Heart left ventricle (tissue), 16 donors: ENCODE data around the gene ADAM8. TPM values are rescaled to one million over a fixed set of nuclear protein-coding genes. Genes with fewer than 3 reads are reported as not detected.
A peak's percentile ranks its signal among the peaks of the same experiment; 100 is the strongest.

ENCODE experiments used
- ATAC-seq, 4 donors: fragments of 200-7000 bp; cut with Tn5 transposase; one replicate each; pipeline ENCODE4 v1.9.1; 2020 to 2022; ENCODE audit warnings: moderate library complexity in 4 of 4, mild to moderate bottlenecking in 3 of 4, moderate number of reproducible peaks in 1 of 4
- DNase-seq, 5 donors: peaks; one replicate each; pipeline ENCODE4 v3.0.0-alpha.2; 2020
- H3K27ac ChIP-seq, 12 donors: fragments of 200-600 bp; sonication (generic) in 4 of 12; one replicate each; pipeline versions ENCODE4 v1.5.0 to v1.8.0; 2016 to 2022; ENCODE audit warnings: mild to moderate bottlenecking in 2 of 12
- H3K27me3 ChIP-seq, 9 donors: fragments of 200-600 bp; sonication (generic) in 2 of 9; one replicate each; pipeline versions ENCODE4 v1.5.1 to v1.8.0; 2016 to 2022; ENCODE audit warnings: mild to moderate bottlenecking in 3 of 9
- H3K36me3 ChIP-seq, 9 donors: fragments of 200-600 bp; sonication (generic) in 2 of 9; one replicate each; pipeline versions ENCODE4 v1.5.0 to v1.8.0; 2018 to 2022; ENCODE audit warnings: mild to moderate bottlenecking in 2 of 9
- H3K4me1 ChIP-seq, 12 donors: fragments of 200-600 bp; sonication (generic) in 4 of 12; one replicate each; pipeline versions ENCODE4 v1.5.0 to v1.8.0; 2016 to 2022; ENCODE audit warnings: mild to moderate bottlenecking in 3 of 12
- H3K4me3 ChIP-seq, 12 donors: fragments of 200-600 bp; sonication (generic) in 4 of 12; one replicate each; pipeline versions ENCODE4 v1.5.0 to v1.8.0; 2017 to 2022; ENCODE audit warnings: mild to moderate bottlenecking in 9 of 12, moderate library complexity in 4 of 12
- H3K9me3 ChIP-seq, 12 donors: fragments of 200-600 bp; sonication (generic) in 4 of 12; one replicate each; pipeline versions ENCODE4 v1.5.0 to v1.8.0; 2016 to 2022; ENCODE audit warnings: mild to moderate bottlenecking in 1 of 12
- CTCF ChIP-seq, 12 donors: fragments of 200-600 bp; sonication (generic) in 4 of 12; IDR thresholded peaks; one replicate each; pipeline versions ENCODE4 v1.5.0 to v1.8.0; 2018 to 2022; ENCODE audit warnings: antibody characterized with exemption in 12 of 12, mild to moderate bottlenecking in 5 of 12
- POLR2A ChIP-seq, 2 donors: fragments of 450-650 bp; IDR thresholded peaks; one replicate each; pipeline ENCODE4 v1.6.1; 2017; ENCODE audit warnings: antibody characterized with exemption in 2 of 2, mild to moderate bottlenecking in 2 of 2, moderate library complexity in 2 of 2
- WGBS, 4 donors: extraction: QIAGEN DNeasy Blood & Tissue Kit in 2 of 4; methylation state at CpG; one replicate each; pipeline versions ENCODE4 v1.1.5 to v1.1.7; 2013 to 2018; 5-methylcytosine and 5-hydroxymethylcytosine counted together
- intact Hi-C, 10 donors: fragments of 100-400 bp; cut with DNase I; formaldehyde crosslinking; loops; one replicate each; pipeline versions ENCODE4 v1.11.1 to v1.14.2; 2022
- polyA plus RNA-seq, 2 donors: library from polyadenylated mRNA; stranded (reverse); fragments of 200-250 nt; gene quantifications; one replicate each; pipeline ENCODE4 v1.2.3, GENCODE V29; 2013
- total RNA-seq, 9 donors: library from RNA; depleted of rRNA in 2 of 9; stranded (reverse); fragments of >200 nt in 2 of 9; fragmentation: NEBNext Ultra II Directional in 3 of 9; extraction: Animal tissue kit (Norgen Biotek cat#: 25700) in 3 of 9; gene quantifications; one replicate each; pipeline versions ENCODE4 v1.1.0 to v1.2.4, GENCODE V29; 2016 to 2023
- donor health status: ischemic (EF 13 %, LVEDD 7.1; RV severe dilation, severe dysfunction).
- donor health status: healthy with polysubstance abuse.
- donor health status: DM: no; HTN: yes; CAD: no.
- donor health status: DM: no; HTN: no; CAD: no.
- donor health status: ischemic (EF 25% LVEDD 6.9; RV normal size, moderate dysfunction).
- donor health status: ischemic (EF 25% LVEDD 5.7; RV mildly dilated, moderate dysfunction).
- donor health status: healthy.
- donor health status: DM: yes; HTN: yes; CAD: no.
- donor health status: ischemic (EF 35%, LVEDD 5.7; RV mildly dilated, moderate dysfunction).
- donor health status: nonischemic (EF 11% LVEDD 7.7; RV severe dilation, severe dysfunction).
- donor health status: DM: yes; HTN: yes; CAD: no.
- donor health status: PGD.
- donor health status: ischemic (EF 29% LVEDD 5.4; RV normal size, mild dysfunction).
- donor health status: nonischemic (EF 23%, LVEDD 6.1; RV moderate dilation, normal function).

The ADAM8 gene
- total and polyA plus RNA-seq, 11 donors, result 0.50 to 10.3 (median 1.6) TPM

- intact Hi-C loops, result no loop called here
- Histone ChIP-seq H3K4me3 (no peak overlapping the region), H3K36me3 (no peaks in the 10 kb centered on the region), H3K4me1 (peaks cover 0 to 35% (median 4%) of the 10 kb centered on the region in 12 donors), H3K27ac (no peak overlapping the region), H3K27me3 (peaks cover 50 to 91% (median 78%) of the 10 kb centered on the region in 9 donors), H3K9me3 (no peaks in the 10 kb centered on the region)
- DNase-seq, result no peak
- 40 to 52% (median 45%) methylated on average over 11 of the region's 11 CpGs for WGBS, 4 donors
- TF ChIP-seq POLR2A (IDR thresholded peaks at IDR 0.05), result no peak
- no peak for TF ChIP-seq CTCF (IDR thresholded peaks at IDR 0.05)
- no peak for ATAC-seq
Measured at GRCh38 chr10:133231946-133232574, 44.6 kb downstream of the ADAM8 start.

- DNase-seq (no peak), ATAC-seq (no peak)
- Histone ChIP-seq H3K36me3 (no peaks in the 10 kb centered on the region), H3K27me3 (peaks cover 46 to 91% (median 71%) of the 10 kb centered on the region in 9 donors), H3K4me1 (peaks cover 0 to 29% (median under 1%) of the 10 kb centered on the region in 12 donors), H3K4me3 (no peak overlapping the region), H3K9me3 (no peaks in the 10 kb centered on the region), H3K27ac (no peak overlapping the region)
- intact Hi-C loops, result no loop called here
- TF ChIP-seq CTCF (IDR thresholded peaks at IDR 0.05) (no peak), POLR2A (IDR thresholded peaks at IDR 0.05) (no peak)
- WGBS, 4 donors, result 18 to 22% (median 20%) methylated on average over 27 to 44 of the region's 44 CpGs
Measured at GRCh38 chr10:133231244-133231945, 45.3 kb downstream of the ADAM8 start.

- DNase-seq (no peak), ATAC-seq (no peak)
- no peak for TF ChIP-seq POLR2A (IDR thresholded peaks at IDR 0.05)
- TF ChIP-seq CTCF (IDR thresholded peaks at IDR 0.05), result no peak
- H3K27me3 ChIP-seq, result peaks cover 45 to 89% (median 68%) of the 10 kb centered on the region in 9 donors
- WGBS, 4 donors, result 2 to 3% (median 2%) methylated on average over 31 to 122 of the region's 122 CpGs
- peak overlapping the region in 3 of 12 donors; percentile 17 to 30 (median 19) for H3K4me3 ChIP-seq
- no peak overlapping the region for H3K27ac ChIP-seq
- H3K9me3 ChIP-seq, result no peaks in the 10 kb centered on the region
- H3K4me1 ChIP-seq, result peaks cover 0 to 21% (median 0%) of the 10 kb centered on the region in 12 donors
- no peaks in the 10 kb centered on the region for H3K36me3 ChIP-seq
- intact Hi-C loops, result no loop called here
Measured at GRCh38 chr10:133230387-133231195, 46.1 kb downstream of the ADAM8 start.

- Histone ChIP-seq H3K36me3 (no peaks in the 10 kb centered on the region), H3K27ac (no peak within 1 kb of the TSS), H3K9me3 (no peaks in the 10 kb centered on the region), H3K4me3 (peak within 1 kb of the TSS in 3 of 12 donors; percentile 17 to 30 (median 19)), H3K27me3 (peaks cover 48 to 89% (median 73%) of the 10 kb centered on the region in 9 donors), H3K4me1 (peaks cover 0 to 15% (median 0%) of the 10 kb centered on the region in 12 donors)
- ATAC-seq (no peak), DNase-seq (no peak)
- no peak for TF ChIP-seq POLR2A (IDR thresholded peaks at IDR 0.05)
- no peak for TF ChIP-seq CTCF (IDR thresholded peaks at IDR 0.05)
- intact Hi-C loops, result no loop called here
- 1 to 2% methylated on average over 49 of the region's 49 CpGs; no CpG with 5 or more reads in 2 of the 4 donors for WGBS, 4 donors
Measured at GRCh38 chr10:133230044-133230361, 46.7 kb downstream of the ADAM8 start, which contains the start of gene UTF1. Gene UTF1, plus strand, starts transcription at chr10:133230217. Its CDS starts 72 bp downstream, at chr10:133230289.
